Measurements from ENCODE around the gene CILP2.

CILP2 gene

GRCh38 chr19:19566306-19566705 lies 28.2 kb downstream of the CILP2 start:
- TF ChIP-seq GATA2 (IDR thresholded peaks at IDR 0.05; ENCODE audit: low read depth, low read length) (no peak), GATA3 (IDR thresholded peaks at IDR 0.05; ENCODE audit: low read depth, low read length) (no peak)

GRCh38 chr19:19567391-19567790 lies 29.3 kb downstream of the CILP2 start:
- TF ChIP-seq GATA3 (IDR thresholded peaks at IDR 0.05; ENCODE audit: low read depth, low read length), result no peak
- no peak for TF ChIP-seq GATA2 (IDR thresholded peaks at IDR 0.05; ENCODE audit: low read depth, low read length)

- TF ChIP-seq GATA2 (IDR thresholded peaks at IDR 0.05; ENCODE audit: low read depth, low read length), result no peak
- TF ChIP-seq GATA3 (IDR thresholded peaks at IDR 0.05; ENCODE audit: low read depth, low read length), result no peak
Measured at GRCh38 chr19:19568802-19569756, 31.0 kb downstream of the CILP2 start.

- no peak for TF ChIP-seq GATA2 (IDR thresholded peaks at IDR 0.05; ENCODE audit: low read depth, low read length)
- no peak for TF ChIP-seq GATA3 (IDR thresholded peaks at IDR 0.05; ENCODE audit: low read depth, low read length)
Measured at GRCh38 chr19:19570571-19570970, 32.5 kb downstream of the CILP2 start.

- TF ChIP-seq GATA2 (IDR thresholded peaks at IDR 0.05; ENCODE audit: low read depth, low read length) (no peak), GATA3 (IDR thresholded peaks at IDR 0.05; ENCODE audit: low read depth, low read length) (no peak)
Measured at GRCh38 chr19:19571071-19571786, 33.2 kb downstream of the CILP2 start.

- TF ChIP-seq GATA2 (IDR thresholded peaks at IDR 0.05; ENCODE audit: low read depth, low read length) (no peak), GATA3 (IDR thresholded peaks at IDR 0.05; ENCODE audit: low read depth, low read length) (no peak)
Measured at GRCh38 chr19:19575411-19575810, 37.3 kb downstream of the CILP2 start.

- no peak for TF ChIP-seq GATA3 (IDR thresholded peaks at IDR 0.05; ENCODE audit: low read depth, low read length)
- TF ChIP-seq GATA2 (IDR thresholded peaks at IDR 0.05; ENCODE audit: low read depth, low read length), result no peak
Measured at GRCh38 chr19:19578252-19578651, 40.2 kb downstream of the CILP2 start.

GRCh38 chr19:19579533-19580361 lies 41.7 kb downstream of the CILP2 start:
- TF ChIP-seq GATA3 (IDR thresholded peaks at IDR 0.05; ENCODE audit: low read depth, low read length) (no peak), GATA2 (IDR thresholded peaks at IDR 0.05; ENCODE audit: low read depth, low read length) (no peak)

GRCh38 chr19:19580418-19580817 lies 42.4 kb downstream of the CILP2 start:
- no peak for TF ChIP-seq GATA2 (IDR thresholded peaks at IDR 0.05; ENCODE audit: low read depth, low read length)
- no peak for TF ChIP-seq GATA3 (IDR thresholded peaks at IDR 0.05; ENCODE audit: low read depth, low read length)

GRCh38 chr19:19581391-19581790 lies 43.3 kb downstream of the CILP2 start:
- TF ChIP-seq GATA3 (IDR thresholded peaks at IDR 0.05; ENCODE audit: low read depth, low read length) (no peak), GATA2 (IDR thresholded peaks at IDR 0.05; ENCODE audit: low read depth, low read length) (no peak)

GRCh38 chr19:19582471-19582870 lies 44.4 kb downstream of the CILP2 start:
- TF ChIP-seq GATA3 (IDR thresholded peaks at IDR 0.05; ENCODE audit: low read depth, low read length), result no peak
- TF ChIP-seq GATA2 (IDR thresholded peaks at IDR 0.05; ENCODE audit: low read depth, low read length), result no peak

GRCh38 chr19:19584356-19584755 lies 46.3 kb downstream of the CILP2 start:
- TF ChIP-seq GATA3 (IDR thresholded peaks at IDR 0.05; ENCODE audit: low read depth, low read length) (no peak), GATA2 (IDR thresholded peaks at IDR 0.05; ENCODE audit: low read depth, low read length) (no peak)

- no peak for TF ChIP-seq GATA3 (IDR thresholded peaks at IDR 0.05; ENCODE audit: low read depth, low read length)
- TF ChIP-seq GATA2 (IDR thresholded peaks at IDR 0.05; ENCODE audit: low read depth, low read length), result no peak
Measured at GRCh38 chr19:19587771-19588170, 49.7 kb downstream of the CILP2 start.

GRCh38 chr19:19588546-19588945 lies 50.5 kb downstream of the CILP2 start:
- TF ChIP-seq GATA2 (IDR thresholded peaks at IDR 0.05; ENCODE audit: low read depth, low read length), result no peak
- no peak for TF ChIP-seq GATA3 (IDR thresholded peaks at IDR 0.05; ENCODE audit: low read depth, low read length)
